H1 (cell line): ENCODE results near the gene CUL2. TPM values are rescaled to one million over a fixed set of nuclear protein-coding genes. Genes with fewer than 3 reads are reported as not detected.

Source experiments
- CTCF ChIA-PET: fragments of 300-600 bp; sonication (Branson Sonifier 250); formaldehyde crosslinking; loops from one replicate; lab custom pipeline; 2021; ENCODE audit not compliant: partially characterized antibody; lab: Charles Lee
- POLR2A ChIA-PET: fragments of 300-600 bp; sonication (Branson Sonifier 250); formaldehyde crosslinking; loops from one replicate; lab custom pipeline; 2021; ENCODE audit warnings: inconsistent platforms; ENCODE audit not compliant: partially characterized antibody; lab: Charles Lee
- DNase-seq, 2 experiments: peaks; one replicate each; pipeline versions ENCODE4 v3.0.0 to v3.0.0-alpha.2; 2010 to 2022; ENCODE audit warnings: low spot score in 2 of 2, low read depth in 1 of 2, mixed read lengths in 1 of 2
- FAIRE-seq: peaks from 2 replicates; lab custom pipeline; 2011; peaks lifted over from hg19 to GRCh38; lab: Jason Lieb, UNC
- H2AFZ ChIP-seq: 2 replicates; pipeline ENCODE4 v1.8.1; 2012; ENCODE audit warnings: low read length, inconsistent platforms
- H2AK5ac ChIP-seq: 2 replicates; pipeline ENCODE4 v1.6.1; 2013; ENCODE audit warnings: low read depth, low read length
- H2BK120ac ChIP-seq: replicated peaks from 2 replicates; pipeline ENCODE3; 2013; ENCODE audit warnings: low read depth, low read length, inconsistent platforms
- H2BK12ac ChIP-seq: 2 replicates; pipeline ENCODE4 v1.6.1; 2013; ENCODE audit warnings: low read depth, low read length
- H2BK15ac ChIP-seq: 2 replicates; pipeline ENCODE4 v1.6.1; 2013; ENCODE audit warnings: low read length
- H2BK20ac ChIP-seq: 2 replicates; pipeline ENCODE4 v1.6.1; 2013; ENCODE audit warnings: low read length
- H2BK5ac ChIP-seq: 2 replicates; pipeline ENCODE4 v1.6.1; 2013; ENCODE audit warnings: low read depth, low read length
- H3K14ac ChIP-seq: 2 replicates; pipeline ENCODE4 v1.6.1; 2013; ENCODE audit warnings: inconsistent platforms; ENCODE audit not compliant: insufficient read length
- H3K18ac ChIP-seq: 2 replicates; pipeline ENCODE4 v1.6.1; 2013; ENCODE audit warnings: low read length; ENCODE audit errors: extremely low read depth
- H3K23ac ChIP-seq: 2 replicates; pipeline ENCODE4 v1.6.1; 2013; ENCODE audit warnings: inconsistent platforms; ENCODE audit not compliant: insufficient read length
- H3K23me2 ChIP-seq: 2 replicates; pipeline ENCODE4 v1.6.1; 2013; ENCODE audit warnings: low read depth, low read length
- H3K27ac ChIP-seq: 2 replicates; pipeline ENCODE4 v1.6.1; 2011; ENCODE audit warnings: low read depth, low read length, inconsistent platforms
- H3K27me3 ChIP-seq, 4 experiments: replicated peaks in 1 of 4; 1 replicate in 1 of 4; 2 replicates in 3 of 4; pipeline versions ENCODE4 v1.6.1 to v1.8.1; 2011 to 2013; ENCODE audit warnings: low read length in 3 of 4, mild to moderate bottlenecking in 3 of 4, inconsistent platforms in 2 of 4, mixed read lengths in 2 of 4, moderate library complexity in 1 of 4; ENCODE audit not compliant: control insufficient read depth in 3 of 4, insufficient read depth in 3 of 4; ENCODE audit errors: extremely low read depth in 1 of 4
- H3K36me3 ChIP-seq, 4 experiments: 2 replicates each; pipeline versions ENCODE4 v1.6.1 to v1.8.1; 2011 to 2013; ENCODE audit warnings: mild to moderate bottlenecking in 4 of 4, low read length in 3 of 4, moderate library complexity in 2 of 4, control low read depth in 1 of 4, inconsistent platforms in 1 of 4; ENCODE audit not compliant: insufficient read depth in 4 of 4, control insufficient read depth in 2 of 4
- H3K4ac ChIP-seq: replicated peaks from 2 replicates; pipeline ENCODE3; 2013; ENCODE audit warnings: low read length, low read depth, mixed read lengths, inconsistent platforms; ENCODE audit not compliant: insufficient read length
- H3K4me1 ChIP-seq, 4 experiments: replicated peaks in 1 of 4; 1 replicate in 1 of 4; 2 replicates in 3 of 4; pipeline versions ENCODE4 v1.6.1 to v1.8.1; 2011 to 2013; ENCODE audit warnings: low read length in 3 of 4, inconsistent platforms in 2 of 4, mixed read lengths in 1 of 4; ENCODE audit not compliant: insufficient read depth in 4 of 4, control insufficient read depth in 3 of 4
- H3K4me2 ChIP-seq, 2 experiments: 2 replicates each; pipeline versions ENCODE4 v1.6.1 to v1.8.1; 2011 to 2013; ENCODE audit warnings: low read depth in 2 of 2, low read length in 2 of 2, control low read depth in 1 of 2, inconsistent platforms in 1 of 2, mild to moderate bottlenecking in 1 of 2; ENCODE audit not compliant: insufficient read depth in 1 of 2
- H3K4me3 ChIP-seq, 4 experiments: fragments of 200-600, 300-600 bp in 1 of 4; sonication (generic), shearing (Covaris generic), sonication (Bioruptor Twin) in 1 of 4; 2 replicates each; pipeline versions ENCODE4 v1.5.1 to v1.8.1; 2011 to 2016; ENCODE audit warnings: low read length in 4 of 4, low read depth in 3 of 4, control low read depth in 2 of 4, inconsistent platforms in 2 of 4, mild to moderate bottlenecking in 2 of 4, mixed read lengths in 1 of 4, moderate library complexity in 1 of 4; ENCODE audit not compliant: insufficient read depth in 2 of 4; ENCODE audit errors: extremely low read depth in 1 of 4
- H3K56ac ChIP-seq: replicated peaks from 2 replicates; pipeline ENCODE3; 2013; ENCODE audit warnings: low read depth, mild to moderate bottlenecking, mixed read lengths, low read length, inconsistent platforms; ENCODE audit not compliant: insufficient read length
- H3K79me1 ChIP-seq: 2 replicates; pipeline ENCODE4 v1.6.1; 2013; ENCODE audit warnings: low read depth, low read length, control low read depth
- H3K79me2 ChIP-seq, 2 experiments: 2 replicates each; pipeline versions ENCODE4 v1.6.1 to v1.8.1; 2012 to 2013; ENCODE audit warnings: low read length in 2 of 2, mild to moderate bottlenecking in 2 of 2, inconsistent platforms in 1 of 2; ENCODE audit not compliant: insufficient read depth in 2 of 2, control insufficient read depth in 1 of 2
- H3K9ac ChIP-seq, 4 experiments: replicated peaks in 1 of 4; 1 replicate in 1 of 4; 2 replicates in 3 of 4; pipeline versions ENCODE4 v1.6.1 to v1.8.1; 2011 to 2013; ENCODE audit warnings: low read depth in 3 of 4, low read length in 3 of 4, control low read depth in 2 of 4, mild to moderate bottlenecking in 2 of 4, moderate library complexity in 2 of 4, inconsistent platforms in 1 of 4; ENCODE audit errors: extremely low read depth in 1 of 4
- H3K9me3 ChIP-seq, 2 experiments: 2 replicates each; pipeline versions ENCODE4 v1.6.1 to v1.8.1; 2012 to 2013; ENCODE audit warnings: mild to moderate bottlenecking in 2 of 2, moderate library complexity in 2 of 2, control low read depth in 1 of 2, inconsistent platforms in 1 of 2, low read depth in 1 of 2, low read length in 1 of 2, mixed read lengths in 1 of 2; ENCODE audit not compliant: insufficient read depth in 2 of 2
- H4K20me1 ChIP-seq, 2 experiments: replicated peaks in 1 of 2; 2 replicates each; pipeline versions ENCODE3 to v1.8.1; 2011 to 2013; ENCODE audit warnings: inconsistent platforms in 2 of 2, low read length in 2 of 2, mild to moderate bottlenecking in 1 of 2; ENCODE audit not compliant: insufficient read depth in 2 of 2, control insufficient read depth in 1 of 2
- H4K5ac ChIP-seq: 2 replicates; pipeline ENCODE4 v1.6.1; 2013; ENCODE audit warnings: low read length, low read depth, mixed read lengths, inconsistent platforms; ENCODE audit not compliant: insufficient read length
- H4K8ac ChIP-seq: 2 replicates; pipeline ENCODE4 v1.8.0; 2013; ENCODE audit warnings: mild to moderate bottlenecking, moderate library complexity, low read length, inconsistent platforms; ENCODE audit not compliant: insufficient read depth; ENCODE audit errors: extremely low read depth
- H4K91ac ChIP-seq: replicated peaks from 2 replicates; pipeline ENCODE3; 2013; ENCODE audit warnings: low read length, mixed read lengths, inconsistent platforms; ENCODE audit not compliant: insufficient read length
- CREB1 ChIP-seq: IDR thresholded peaks from 2 replicates; pipeline ENCODE4 v1.6.1; 2012; ENCODE audit warnings: inconsistent platforms
- EGR1 ChIP-seq: IDR thresholded peaks from 2 replicates; pipeline ENCODE4 v1.6.1; 2011; ENCODE audit warnings: low read depth, low read length, borderline replicate concordance
- EZH2 ChIP-seq: fragments of 200-600 bp; sonication (generic); IDR thresholded peaks from 2 replicates; pipeline ENCODE4 v1.7.1; 2012; ENCODE audit warnings: low read depth, mild to moderate bottlenecking, moderate library complexity, low read length, inconsistent platforms; ENCODE audit not compliant: severe bottlenecking
- KDM5A ChIP-seq: fragments of 200-600 bp; IDR thresholded peaks from 2 replicates; pipeline ENCODE4 v1.7.1; 2012; ENCODE audit warnings: mild to moderate bottlenecking, low read length, inconsistent platforms, mixed read lengths
- SP1 ChIP-seq: IDR thresholded peaks from 2 replicates; pipeline ENCODE4 v1.6.1; 2011; ENCODE audit warnings: low read depth, low read length
- WGBS, 2 experiments: shearing (Covaris generic) in 1 of 2; methylation state at CpG; one replicate each; pipeline versions ENCODE4 v1.1.6 to v1.1.7; 2013 to 2015; ENCODE audit warnings: low lambda C conversion rate in 2 of 2, mixed read lengths in 2 of 2, inconsistent platforms in 1 of 2, low coverage in 1 of 2, missing lambda C conversion rate in 1 of 2; ENCODE audit not compliant: insufficient replicate concordance in 2 of 2, insufficient coverage in 1 of 2, insufficient read length in 1 of 2; ENCODE audit errors: extremely low coverage in 1 of 2, missing lambda C conversion rate in 1 of 2; 5-methylcytosine and 5-hydroxymethylcytosine counted together
- polyA plus RNA-seq, 7 experiments: library from polyadenylated mRNA; depleted of rRNA in 3 of 7; stranded (reverse) in 5 of 7; unstranded in 2 of 7; fragments of >200 nt in 5 of 7; fragments of 200-250 nt in 2 of 7; gene quantifications; 1 replicate in 5 of 7; 2 replicates in 1 of 7; 4 replicates in 1 of 7; pipeline versions ENCODE4 v1.2.1 to v1.2.3, GENCODE V29; 2011 to 2013; ENCODE audit warnings: missing spikeins in 2 of 7, mixed read lengths in 2 of 7
- total RNA-seq: library from RNA; stranded (reverse); fragmentation: NEBNext Ultra II Directional; extraction: Animal tissue kit (Norgen Biotek cat#: 25700); gene quantifications from 2 replicates; pipeline ENCODE4 v1.2.1, GENCODE V29; 2021
- TF ChIP-seq, protein P1 (sequence below): IDR thresholded peaks from 2 replicates; pipeline ENCODE4 v1.6.1; 2012; ENCODE audit warnings: inconsistent platforms

CUL2 gene
- total and polyA plus RNA-seq, 2 of the 8 experiments (the other 6 are each of a cell fraction or from before 2014, with no cell fraction given): 10.2 to 43.1 TPM

DNA sequence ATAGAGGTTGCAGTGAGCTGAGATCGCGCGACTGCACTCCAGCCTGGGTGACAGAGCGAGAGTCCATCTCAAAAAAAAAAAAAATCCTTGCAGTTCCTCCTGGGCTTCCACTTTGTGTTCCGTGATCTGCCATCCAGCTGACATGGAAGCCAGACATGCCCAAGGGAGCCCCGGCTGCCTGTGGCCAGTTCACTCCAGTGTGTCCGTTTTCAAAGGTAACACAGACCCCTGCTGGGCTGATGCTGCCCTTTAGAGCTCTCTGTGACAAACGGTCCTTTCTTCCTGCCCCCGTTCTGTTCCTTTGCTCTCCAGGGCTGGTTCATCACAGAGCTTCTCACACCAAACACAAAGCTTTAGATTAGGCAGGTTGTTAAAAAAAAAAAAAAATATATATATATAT, 130.8 kb downstream of the CUL2 start:
- no peak overlapping the region for H3K9ac ChIP-seq
- H4K5ac ChIP-seq: no peak overlapping the region
- H3K79me1 ChIP-seq: no peaks in the 10 kb centered on the region
- H3K18ac ChIP-seq: no peak overlapping the region
- 87% methylated on average over 8 of the region's 9 CpGs; no CpG with 5 or more reads in 1 of the 2 experiments for WGBS, 2 experiments
- H3K23me2 ChIP-seq: no peaks in the 10 kb centered on the region
- no peak overlapping the region for H2BK5ac ChIP-seq
- H3K79me2 ChIP-seq: no peaks in the 10 kb centered on the region
- H4K20me1 ChIP-seq: no peaks in the 10 kb centered on the region
- no peak overlapping the region for H2AK5ac ChIP-seq
- H3K56ac ChIP-seq: no peak overlapping the region
- no peaks in the 10 kb centered on the region for H3K4me1 ChIP-seq
- no peak overlapping the region for H2BK20ac ChIP-seq
- no peak overlapping the region for H3K23ac ChIP-seq
- no peak for TF ChIP-seq EGR1
- no peak for TF ChIP-seq SP1
- TF ChIP-seq CREB1: no peak
- TF ChIP-seq, protein P1, sequence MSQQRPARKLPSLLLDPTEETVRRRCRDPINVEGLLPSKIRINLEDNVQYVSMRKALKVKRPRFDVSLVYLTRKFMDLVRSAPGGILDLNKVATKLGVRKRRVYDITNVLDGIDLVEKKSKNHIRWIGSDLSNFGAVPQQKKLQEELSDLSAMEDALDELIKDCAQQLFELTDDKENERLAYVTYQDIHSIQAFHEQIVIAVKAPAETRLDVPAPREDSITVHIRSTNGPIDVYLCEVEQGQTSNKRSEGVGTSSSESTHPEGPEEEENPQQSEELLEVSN: no peak
- no peak for TF ChIP-seq EZH2
- TF ChIP-seq KDM5A: no peak
- FAIRE-seq: no peak
- ChIA-PET CTCF (interaction anchor here (0.6 to 1.6 kb wide), 11 partner anchors 18 to 931 kb away, joined by 3 to 6 read pairs (median 4); no protein-coding TSS in a partner anchor), POLR2A (interaction anchor here (1.4 kb wide), 1 partner anchor 54 kb away, joined by 5 read pairs; no protein-coding TSS in a partner anchor)
- H3K36me3 ChIP-seq: no peaks in the 10 kb centered on the region
- H4K91ac ChIP-seq: no peak overlapping the region
- H3K4me3 ChIP-seq: no peak overlapping the region
- no peak overlapping the region for H3K27ac ChIP-seq
- no peaks in the 10 kb centered on the region for H3K9me3 ChIP-seq
- H3K4me2 ChIP-seq: no peak overlapping the region
- H2BK12ac ChIP-seq: no peak overlapping the region
- DNase-seq: no peak
- H2BK120ac ChIP-seq: no peak overlapping the region
- H3K14ac ChIP-seq: no peak overlapping the region
- no peak overlapping the region for H2AFZ ChIP-seq
- H4K8ac ChIP-seq: no peak overlapping the region
- no peak overlapping the region for H3K4ac ChIP-seq
- no peak overlapping the region for H2BK15ac ChIP-seq
- no peaks in the 10 kb centered on the region for H3K27me3 ChIP-seq
